GM19328 (cell line): ENCODE results near the gene SRRM2.

Experiments used
- ATAC-seq: cut with Tn5 transposase; IDR thresholded peaks from one replicate; pipeline ENCODE4 v1.9.1; 2021; ENCODE audit warnings: mild to moderate bottlenecking, moderate library complexity; ENCODE audit not compliant: unreplicated experiment

Gene SRRM2

GRCh38 chr16:2737895-2738418 is 14.5 kb upstream of the SRRM2 start:
- ATAC-seq, result no peak

GRCh38 chr16:2738615-2739014 is 13.8 kb upstream of the SRRM2 start:
- ATAC-seq, result no peak

- no peak for ATAC-seq
These were observed 12.6 kb upstream of the SRRM2 start for GRCh38 chr16:2739625-2740430.

GRCh38 chr16:2740476-2740875 is 12.0 kb upstream of the SRRM2 start:
- no peak for ATAC-seq

GRCh38 chr16:2741168-2741567 is 11.3 kb upstream of the SRRM2 start:
- no peak for ATAC-seq

GRCh38 chr16:2742323-2743006 is 10.0 kb upstream of the SRRM2 start:
- ATAC-seq, result no peak

GRCh38 chr16:2743007-2743810 is 9.2 kb upstream of the SRRM2 start:
- ATAC-seq, result no peak

- no peak for ATAC-seq
These were observed 7.7 kb upstream of the SRRM2 start for GRCh38 chr16:2744711-2745110.

GRCh38 chr16:2745116-2745890 is 7.1 kb upstream of the SRRM2 start:
- no peak for ATAC-seq

GRCh38 chr16:2745961-2746360 is 6.5 kb upstream of the SRRM2 start:
- no peak for ATAC-seq

- ATAC-seq, result no peak
These were observed 3.5 kb upstream of the SRRM2 start for GRCh38 chr16:2748757-2749455.

- no peak for ATAC-seq
These were observed 3.0 kb upstream of the SRRM2 start for GRCh38 chr16:2749476-2749875.

- ATAC-seq, result no peak
These were observed 2.5 kb upstream of the SRRM2 start for GRCh38 chr16:2749936-2750335.

- ATAC-seq, result peak; percentile 24
These were observed 832 bp upstream of the SRRM2 start for GRCh38 chr16:2751577-2752034.

GRCh38 chr16:2752850-2753732 is 653 bp downstream of the SRRM2 start:
- peak; percentile 21 for ATAC-seq

- no peak for ATAC-seq
These were observed 1.2 kb downstream of the SRRM2 start for GRCh38 chr16:2753733-2754020.

- no peak for ATAC-seq
These were observed 2.7 kb downstream of the SRRM2 start for GRCh38 chr16:2755158-2755557.

- no peak for ATAC-seq
These were observed 4.0 kb downstream of the SRRM2 start for GRCh38 chr16:2756288-2757015.
